Neural cell (in vitro differentiated cells): ENCODE measurements around the gene CKLF. TPM values are rescaled to one million over a fixed set of nuclear protein-coding genes. Genes with fewer than 3 reads are reported as not detected.

Experiments used
- H2AFZ ChIP-seq: fragments of 200-600, 300-800 bp; sonication (generic), shearing (Covaris generic); 2 replicates; pipeline ENCODE4 v1.6.0; 2014; ENCODE audit warnings: low read depth, mild to moderate bottlenecking, antibody characterized with exemption, low read length, moderate library complexity
- H3F3A ChIP-seq: fragments of 200-600 bp; shearing (Covaris generic); 2 replicates; pipeline ENCODE4 v1.6.1; 2016; ENCODE audit warnings: mild to moderate bottlenecking, moderate library complexity, mixed read lengths, antibody characterized with exemption, low read length; ENCODE audit not compliant: insufficient read depth, poor library complexity, severe bottlenecking
- H3K27ac ChIP-seq: fragments of 200-600, 300-800 bp; sonication (generic), shearing (Covaris generic); 2 replicates; pipeline ENCODE4 v1.5.1; 2014; ENCODE audit warnings: mild to moderate bottlenecking, low read length, moderate library complexity
- H3K27me3 ChIP-seq: fragments of 300-800, 200-600 bp; sonication (generic), shearing (Covaris generic); 2 replicates; pipeline ENCODE4 v1.6.0; 2014; ENCODE audit warnings: mild to moderate bottlenecking, low read depth, low read length, moderate library complexity; ENCODE audit not compliant: insufficient read depth
- H3K36me3 ChIP-seq: fragments of 300-800, 200-600 bp; sonication (generic), shearing (Covaris generic); 2 replicates; pipeline ENCODE4 v1.5.1; 2014; ENCODE audit warnings: mild to moderate bottlenecking, antibody characterized with exemption, low read length, moderate library complexity; ENCODE audit not compliant: insufficient read depth
- H3K4me2 ChIP-seq: fragments of 300-800, 200-600 bp; sonication (generic), shearing (Covaris generic); 2 replicates; pipeline ENCODE4 v1.6.0; 2014; ENCODE audit warnings: mild to moderate bottlenecking, low read length
- H3K4me3 ChIP-seq: fragments of 300-800, 200-600 bp; sonication (generic), shearing (Covaris generic); 2 replicates; pipeline ENCODE4 v1.5.1; 2014; ENCODE audit warnings: mild to moderate bottlenecking, low read length, moderate library complexity
- H3K79me2 ChIP-seq: fragments of 200-600 bp; shearing (Covaris generic); replicated peaks from 2 replicates; pipeline ENCODE4 v1.6.0; 2014; ENCODE audit warnings: mild to moderate bottlenecking, low read length, moderate library complexity; ENCODE audit not compliant: insufficient read depth
- H3K9ac ChIP-seq: fragments of 300-800, 200-600 bp; sonication (generic), shearing (Covaris generic); 2 replicates; pipeline ENCODE4 v1.6.1; 2016; ENCODE audit warnings: mild to moderate bottlenecking, low read length, mixed read lengths
- H3K9me2 ChIP-seq: fragments of 200-600 bp; shearing (Covaris generic); 2 replicates; pipeline ENCODE4 v1.6.1; 2016; ENCODE audit warnings: mild to moderate bottlenecking, low read length, mixed read lengths; ENCODE audit not compliant: insufficient read depth
- H3K9me3 ChIP-seq: fragments of 200-600, 300-800 bp; sonication (generic), shearing (Covaris generic); 2 replicates; pipeline ENCODE4 v1.6.1; 2016; ENCODE audit warnings: mild to moderate bottlenecking, mixed run types, low read length, moderate library complexity, mixed read lengths
- H4K20me1 ChIP-seq: fragments of 200-600 bp; shearing (Covaris generic); 2 replicates; pipeline ENCODE4 v1.6.1; 2016; ENCODE audit warnings: mild to moderate bottlenecking, mixed run types; ENCODE audit not compliant: insufficient read depth
- EP300 ChIP-seq: fragments of 450-650 bp; conservative IDR thresholded peaks from 2 replicates; pipeline ENCODE4 v1.6.1; 2014; ENCODE audit warnings: antibody characterized with exemption, mild to moderate bottlenecking, moderate library complexity; ENCODE audit not compliant: poor library complexity, severe bottlenecking
- EZH2 ChIP-seq: fragments of 200-600, 300-800 bp; shearing (Covaris generic), sonication (generic); IDR thresholded peaks from 2 replicates; pipeline ENCODE4 v1.6.1; 2014; ENCODE audit warnings: antibody characterized with exemption, low read length, borderline replicate concordance, mild to moderate bottlenecking; ENCODE audit not compliant: insufficient read depth, poor library complexity, severe bottlenecking
- MXI1 ChIP-seq: fragments of 450-650 bp; conservative IDR thresholded peaks from 2 replicates; pipeline ENCODE4 v1.6.1; 2014; ENCODE audit warnings: antibody characterized with exemption, mild to moderate bottlenecking; ENCODE audit not compliant: poor library complexity, severe bottlenecking
- POLR2AphosphoS5 ChIP-seq: IDR thresholded peaks from 2 replicates; pipeline ENCODE4 v1.6.1; 2012
- RAD21 ChIP-seq: fragments of 450-650 bp; conservative IDR thresholded peaks from 2 replicates; pipeline ENCODE4 v1.6.1; 2014; ENCODE audit warnings: antibody characterized with exemption, mild to moderate bottlenecking, moderate library complexity
- REST ChIP-seq: IDR thresholded peaks from 2 replicates; pipeline ENCODE4 v1.6.1; 2012; ENCODE audit warnings: borderline replicate concordance
- SMC3 ChIP-seq: fragments of 450-650 bp; conservative IDR thresholded peaks from 2 replicates; pipeline ENCODE4 v1.6.1; 2014; ENCODE audit warnings: antibody characterized with exemption, mild to moderate bottlenecking, moderate library complexity; ENCODE audit not compliant: poor library complexity
- TAF1 ChIP-seq: IDR thresholded peaks from 2 replicates; pipeline ENCODE4 v1.6.1; 2012; ENCODE audit warnings: low read depth
- polyA plus RNA-seq: library from polyadenylated mRNA; depleted of rRNA; stranded (reverse); fragments of >200 nt; gene quantifications from 2 replicates; pipeline ENCODE4 v1.2.3, GENCODE V29; 2014
- TF ChIP-seq, protein P1 (sequence below): fragments of 450-650 bp; IDR thresholded peaks from 2 replicates; pipeline ENCODE4 v1.5.1; 2014; ENCODE audit warnings: antibody characterized with exemption, mild to moderate bottlenecking, moderate library complexity; ENCODE audit not compliant: poor library complexity, severe bottlenecking

Gene CKLF
- polyA plus RNA-seq, 1 donor from 2014 or later = 40.8 TPM

DNA sequence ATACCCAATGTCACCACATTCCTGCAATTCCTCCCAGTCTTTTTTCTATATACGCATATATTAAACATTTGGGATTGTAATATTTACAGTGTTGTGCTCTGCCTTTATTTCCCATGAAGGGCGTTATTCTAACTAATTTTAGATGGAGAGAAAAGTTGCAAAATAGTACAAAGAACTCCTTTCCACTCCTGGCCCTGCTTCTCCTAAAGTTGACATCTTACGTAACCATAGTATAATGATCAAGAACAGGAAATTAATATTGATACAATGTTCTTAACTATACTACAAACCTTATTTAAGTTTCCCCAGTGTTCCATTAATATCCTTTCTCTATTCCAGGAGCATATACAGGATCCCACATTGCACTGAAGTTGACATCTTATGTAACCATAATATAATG is 48.8 kb upstream of the CKLF start:
- H3K79me2 ChIP-seq = no peaks in the 10 kb centered on the region
- no peak overlapping the region for H3K4me2 ChIP-seq
- H3K4me3 ChIP-seq = no peak overlapping the region
- H3K27ac ChIP-seq = no peak overlapping the region
- H4K20me1 ChIP-seq = no peaks in the 10 kb centered on the region
- TF ChIP-seq SMC3 (no peak), RAD21 (no peak), REST (no peak), EZH2 (no peak), EP300 (no peak), POLR2AphosphoS5 (no peak), TAF1 (no peak), MXI1 (no peak)
- TF ChIP-seq, protein P1, sequence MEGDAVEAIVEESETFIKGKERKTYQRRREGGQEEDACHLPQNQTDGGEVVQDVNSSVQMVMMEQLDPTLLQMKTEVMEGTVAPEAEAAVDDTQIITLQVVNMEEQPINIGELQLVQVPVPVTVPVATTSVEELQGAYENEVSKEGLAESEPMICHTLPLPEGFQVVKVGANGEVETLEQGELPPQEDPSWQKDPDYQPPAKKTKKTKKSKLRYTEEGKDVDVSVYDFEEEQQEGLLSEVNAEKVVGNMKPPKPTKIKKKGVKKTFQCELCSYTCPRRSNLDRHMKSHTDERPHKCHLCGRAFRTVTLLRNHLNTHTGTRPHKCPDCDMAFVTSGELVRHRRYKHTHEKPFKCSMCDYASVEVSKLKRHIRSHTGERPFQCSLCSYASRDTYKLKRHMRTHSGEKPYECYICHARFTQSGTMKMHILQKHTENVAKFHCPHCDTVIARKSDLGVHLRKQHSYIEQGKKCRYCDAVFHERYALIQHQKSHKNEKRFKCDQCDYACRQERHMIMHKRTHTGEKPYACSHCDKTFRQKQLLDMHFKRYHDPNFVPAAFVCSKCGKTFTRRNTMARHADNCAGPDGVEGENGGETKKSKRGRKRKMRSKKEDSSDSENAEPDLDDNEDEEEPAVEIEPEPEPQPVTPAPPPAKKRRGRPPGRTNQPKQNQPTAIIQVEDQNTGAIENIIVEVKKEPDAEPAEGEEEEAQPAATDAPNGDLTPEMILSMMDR = no peak
- no peaks in the 10 kb centered on the region for H3K9me3 ChIP-seq
- no peaks in the 10 kb centered on the region for H3F3A ChIP-seq
- H3K9me2 ChIP-seq = no peaks in the 10 kb centered on the region
- H3K9ac ChIP-seq = no peak overlapping the region
- H3K27me3 ChIP-seq = no peaks in the 10 kb centered on the region
- no peak overlapping the region for H2AFZ ChIP-seq
- H3K36me3 ChIP-seq = no peaks in the 10 kb centered on the region

DNA sequence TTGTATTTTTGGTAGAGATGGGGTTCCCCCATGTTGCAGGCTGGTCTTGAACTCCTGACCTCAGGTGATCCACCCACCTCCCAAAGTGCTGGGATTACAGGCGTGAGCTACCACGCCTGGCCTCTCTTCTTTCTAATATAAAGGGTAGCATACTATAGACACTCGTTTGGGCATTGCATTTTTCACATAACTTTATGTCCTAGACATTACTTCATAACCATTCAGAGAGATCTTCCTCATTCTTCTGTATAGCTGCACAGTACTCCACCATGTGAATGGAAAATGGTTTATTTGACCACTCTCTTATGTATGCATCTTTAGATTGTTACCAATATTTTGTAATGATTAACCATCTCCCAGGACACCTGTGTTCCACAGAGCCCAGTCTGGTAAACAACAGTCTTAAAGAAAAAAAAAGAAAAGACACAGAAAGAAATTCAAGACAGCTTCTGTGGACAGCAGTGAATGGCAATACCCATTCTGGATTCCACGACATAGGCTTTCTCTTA is 44.6 kb upstream of the CKLF start:
- Histone ChIP-seq H3K27ac (no peak overlapping the region), H3K4me2 (no peak overlapping the region), H3K4me3 (no peak overlapping the region), H4K20me1 (no peaks in the 10 kb centered on the region), H3K9me2 (no peaks in the 10 kb centered on the region), H3F3A (no peaks in the 10 kb centered on the region), H3K9ac (no peak overlapping the region), H3K79me2 (no peaks in the 10 kb centered on the region), H3K27me3 (no peaks in the 10 kb centered on the region), H2AFZ (no peak overlapping the region), H3K36me3 (no peaks in the 10 kb centered on the region), H3K9me3 (no peaks in the 10 kb centered on the region)
- no peak for TF ChIP-seq RAD21
- no peak for TF ChIP-seq TAF1
